Measurements from ENCODE around the gene SEC11A. TPM values are rescaled to one million over a fixed set of nuclear protein-coding genes. Genes with fewer than 3 reads are reported as not detected.
A peak's percentile ranks its signal among the peaks of the same experiment; 100 is the strongest.
"Not testable (repeated sequence)": the region's sequence is repeated elsewhere in the genome, so short reads cannot be mapped to it uniquely, and the experiment has no call there.

Gene SEC11A
- total RNA-seq, 2 experiments from 2014 or later, result 44.1 to 47.0 TPM

DNA sequence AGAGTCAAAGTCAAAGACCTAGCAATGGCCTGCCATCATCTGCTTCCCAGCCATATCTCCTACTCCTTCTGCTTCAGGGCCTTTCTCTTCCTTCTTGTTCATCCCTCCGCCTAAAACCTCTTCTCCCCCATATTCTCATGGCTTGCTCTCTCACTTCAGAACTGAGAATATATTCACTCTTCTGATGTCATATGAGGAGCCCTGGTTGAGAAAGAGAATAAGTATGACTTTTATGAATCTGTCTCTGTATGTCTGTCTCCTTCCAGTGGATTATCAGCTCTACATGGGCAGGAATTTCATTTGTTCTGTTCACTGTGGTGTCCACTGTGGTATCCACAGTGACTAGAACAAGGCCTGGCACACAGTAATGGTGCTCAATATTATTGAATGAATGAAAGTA lies 44.3 kb upstream of the SEC11A start:
- Histone ChIP-seq H3K9me3 (ENCODE audit: control insufficient read depth in 1 of 2, insufficient read depth in 1 of 2, low read length in 2 of 2) (no peaks in the 10 kb centered on the region), H3K27ac (ENCODE audit: low read depth in 1 of 2, low read length in 2 of 2) (no peak overlapping the region), H3K27me3 (ENCODE audit: control insufficient read depth in 1 of 2, insufficient read depth in 2 of 2, low read length in 2 of 2) (no peaks in the 10 kb centered on the region), H3K4me3 (ENCODE audit: low read length) (no peak overlapping the region), H3K4me1 (ENCODE audit: insufficient read depth, low read length) (peaks cover 68% of the 10 kb centered on the region), H3K36me3 (ENCODE audit: insufficient read depth, low read length) (peaks cover 21% of the 10 kb centered on the region)
- Mint-ChIP-seq H3K27ac (no peak overlapping the region), H3K9me3 (no peaks in the 10 kb centered on the region), H3K4me3 (no peak overlapping the region), H3K36me3 (ENCODE audit: low read depth) (peaks cover 13% of the 10 kb centered on the region), H3K27me3 (no peaks in the 10 kb centered on the region), H3K4me1 (ENCODE audit: low read depth) (peaks cover 14% of the 10 kb centered on the region)
- POLR2A ChIA-PET, result interaction anchor here (1.2 kb wide), 1 partner anchor 43 kb away, joined by 5 read pairs; no protein-coding TSS in a partner anchor
- ATAC-seq (ENCODE audit: poor library complexity) (no peak), DNase-seq (no peak)
- CTCF ChIA-PET, result interaction anchor here (0.8 kb wide), 1 partner anchor 173 kb away, joined by 3 read pairs; no protein-coding TSS in a partner anchor
- intact Hi-C loops (cut with DNase I, micrococcal nuclease), result loop anchor here in 1 of 2 experiments (5.0 kb wide), 1 partner anchor 103 kb away; the partner anchor contains the start of gene NMB
- TF ChIP-seq, protein P1, sequence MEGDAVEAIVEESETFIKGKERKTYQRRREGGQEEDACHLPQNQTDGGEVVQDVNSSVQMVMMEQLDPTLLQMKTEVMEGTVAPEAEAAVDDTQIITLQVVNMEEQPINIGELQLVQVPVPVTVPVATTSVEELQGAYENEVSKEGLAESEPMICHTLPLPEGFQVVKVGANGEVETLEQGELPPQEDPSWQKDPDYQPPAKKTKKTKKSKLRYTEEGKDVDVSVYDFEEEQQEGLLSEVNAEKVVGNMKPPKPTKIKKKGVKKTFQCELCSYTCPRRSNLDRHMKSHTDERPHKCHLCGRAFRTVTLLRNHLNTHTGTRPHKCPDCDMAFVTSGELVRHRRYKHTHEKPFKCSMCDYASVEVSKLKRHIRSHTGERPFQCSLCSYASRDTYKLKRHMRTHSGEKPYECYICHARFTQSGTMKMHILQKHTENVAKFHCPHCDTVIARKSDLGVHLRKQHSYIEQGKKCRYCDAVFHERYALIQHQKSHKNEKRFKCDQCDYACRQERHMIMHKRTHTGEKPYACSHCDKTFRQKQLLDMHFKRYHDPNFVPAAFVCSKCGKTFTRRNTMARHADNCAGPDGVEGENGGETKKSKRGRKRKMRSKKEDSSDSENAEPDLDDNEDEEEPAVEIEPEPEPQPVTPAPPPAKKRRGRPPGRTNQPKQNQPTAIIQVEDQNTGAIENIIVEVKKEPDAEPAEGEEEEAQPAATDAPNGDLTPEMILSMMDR (IDR thresholded peaks at IDR 0.05), result no peak

DNA sequence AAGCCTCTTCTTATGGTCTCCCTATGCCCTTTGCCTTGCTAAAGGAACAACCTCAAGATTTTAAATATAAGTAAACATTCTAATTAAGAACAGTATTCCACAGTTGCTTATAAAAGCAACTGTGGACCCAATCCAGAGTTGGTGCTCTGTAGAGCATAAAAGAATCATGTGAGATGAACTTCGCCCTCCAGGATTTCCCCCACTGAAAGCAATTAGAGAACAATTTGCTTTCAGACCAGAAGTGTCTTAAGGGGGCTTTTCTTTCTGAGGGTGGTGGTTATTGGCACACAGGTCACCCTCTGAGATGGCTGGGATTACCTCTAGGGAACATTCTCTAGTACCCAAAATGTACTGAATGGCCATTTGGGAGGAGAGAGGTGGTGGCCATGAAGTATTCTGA lies 43.1 kb upstream of the SEC11A start:
- Histone ChIP-seq H3K36me3 (ENCODE audit: insufficient read depth, low read length) (peaks cover 11% of the 10 kb centered on the region), H3K27ac (ENCODE audit: low read depth in 1 of 2, low read length in 2 of 2) (peak overlapping the region in 1 of 2 donors; percentile 7), H3K27me3 (ENCODE audit: control insufficient read depth in 1 of 2, insufficient read depth in 2 of 2, low read length in 2 of 2) (no peaks in the 10 kb centered on the region), H3K4me3 (ENCODE audit: low read length) (no peak overlapping the region), H3K9me3 (ENCODE audit: control insufficient read depth in 1 of 2, insufficient read depth in 1 of 2, low read length in 2 of 2) (no peaks in the 10 kb centered on the region), H3K4me1 (ENCODE audit: insufficient read depth, low read length) (peaks cover 78% of the 10 kb centered on the region)
- ATAC-seq (ENCODE audit: poor library complexity) (no peak), DNase-seq (no peak)
- no peak overlapping the region for H3K27ac Mint-ChIP-seq
- intact Hi-C loops (cut with DNase I, micrococcal nuclease), result no loop called here
- no peaks in the 10 kb centered on the region for H3K9me3 Mint-ChIP-seq
- H3K27me3 Mint-ChIP-seq, result no peaks in the 10 kb centered on the region
- H3K4me1 Mint-ChIP-seq (ENCODE audit: low read depth), result peaks cover 23% of the 10 kb centered on the region
- TF ChIP-seq, protein P1 (IDR thresholded peaks at IDR 0.05), result no peak
- no peak overlapping the region for H3K4me3 Mint-ChIP-seq
- POLR2A ChIA-PET, result no interaction called here
- peaks cover 5% of the 10 kb centered on the region for H3K36me3 Mint-ChIP-seq (ENCODE audit: low read depth)
- CTCF ChIA-PET, result no interaction called here

DNA sequence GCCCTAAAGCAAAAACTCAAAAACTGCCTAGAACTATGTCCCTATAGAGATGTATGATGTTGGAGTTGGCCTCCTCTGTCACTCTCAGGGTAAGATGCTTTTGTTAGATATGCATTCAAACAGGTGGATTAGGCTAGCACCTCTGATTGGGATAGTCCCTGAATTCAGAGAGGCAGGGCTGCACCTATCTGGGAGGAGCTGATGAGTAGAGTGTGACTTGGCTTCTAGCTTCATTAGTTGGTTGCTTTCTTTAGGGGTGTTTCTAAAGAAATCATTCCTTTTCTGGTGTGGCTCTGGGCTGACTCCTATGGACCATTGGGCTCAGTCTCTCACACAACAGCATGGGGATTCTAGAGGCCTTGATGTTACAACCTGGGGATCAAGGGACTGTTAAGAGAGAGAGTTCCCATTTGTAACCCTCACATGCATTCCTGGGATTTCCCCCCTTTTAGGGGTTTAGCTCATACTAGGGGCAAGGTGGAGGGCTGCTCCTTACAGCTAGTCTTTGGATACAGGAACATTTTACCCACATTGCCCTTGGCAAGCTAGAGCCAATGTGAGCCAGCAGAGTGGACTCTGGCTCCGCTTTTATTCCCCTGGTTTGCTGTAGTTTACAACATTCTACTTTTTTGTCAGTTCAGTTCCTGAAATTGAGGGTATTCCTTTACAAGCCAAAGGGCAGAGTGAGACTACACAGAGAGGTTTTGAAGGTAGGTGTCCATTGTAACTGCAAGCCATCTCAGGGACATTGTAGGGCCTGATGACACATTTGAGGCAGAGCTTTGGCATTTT lies 40.0 kb upstream of the SEC11A start:
- ATAC-seq (ENCODE audit: poor library complexity) (no peak), DNase-seq (no peak)
- no peaks in the 10 kb centered on the region for H3K27me3 ChIP-seq (ENCODE audit: control insufficient read depth in 1 of 2, insufficient read depth in 2 of 2, low read length in 2 of 2)
- H3K36me3 ChIP-seq (ENCODE audit: insufficient read depth, low read length), result peaks cover 17% of the 10 kb centered on the region
- H3K9me3 ChIP-seq (ENCODE audit: control insufficient read depth in 1 of 2, insufficient read depth in 1 of 2, low read length in 2 of 2), result no peaks in the 10 kb centered on the region
- peak overlapping the region; percentile 34 for H3K4me3 Mint-ChIP-seq
- H3K4me1 ChIP-seq (ENCODE audit: insufficient read depth, low read length), result peaks cover 72% of the 10 kb centered on the region
- TF ChIP-seq, protein P1 (IDR thresholded peaks at IDR 0.05), result no peak
- H3K4me3 ChIP-seq (ENCODE audit: low read length), result no peak overlapping the region
- intact Hi-C loops (cut with DNase I, micrococcal nuclease), result no loop called here
- ChIA-PET CTCF (interaction anchor here (1.1 to 1.2 kb wide), 2 partner anchors 12 to 185 kb away, joined by 3 to 4 read pairs; no protein-coding TSS in a partner anchor), POLR2A (interaction anchor here (0.7 to 1.6 kb wide), 7 partner anchors 15 to 102 kb away, joined by 3 to 7 read pairs (median 4); partner anchors contain the start of genes SEC11A and WDR73)
- peaks cover 46% of the 10 kb centered on the region for H3K4me1 Mint-ChIP-seq (ENCODE audit: low read depth)
- H3K36me3 Mint-ChIP-seq (ENCODE audit: low read depth), result peaks cover 23% of the 10 kb centered on the region
- peak overlapping the region; percentile 75 for H3K27ac Mint-ChIP-seq
- H3K9me3 Mint-ChIP-seq, result no peaks in the 10 kb centered on the region
- H3K27me3 Mint-ChIP-seq, result no peaks in the 10 kb centered on the region
- no peak overlapping the region for H3K27ac ChIP-seq (ENCODE audit: low read depth in 1 of 2, low read length in 2 of 2)

DNA sequence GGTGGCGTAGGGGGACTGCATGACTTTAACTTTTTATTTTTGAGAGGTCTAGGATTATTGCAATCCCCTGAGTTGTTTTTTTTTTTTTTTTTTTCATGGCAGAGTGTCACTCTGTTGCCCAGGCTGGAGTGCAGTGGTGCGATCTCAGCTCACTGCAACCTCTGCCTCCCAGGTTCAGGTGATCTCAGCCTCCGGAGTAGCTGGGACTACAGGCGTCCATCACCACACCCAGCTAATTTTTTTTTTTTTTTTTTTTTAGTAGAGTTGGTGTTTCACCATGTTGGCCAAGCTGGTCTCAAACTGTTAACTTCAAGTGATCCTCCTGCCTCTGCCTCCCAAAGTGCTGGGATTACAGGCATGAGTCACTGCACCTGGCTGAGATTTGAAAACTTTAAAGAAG lies 39.0 kb upstream of the SEC11A start:
- not testable (repeated sequence) for H3K27ac Mint-ChIP-seq
- CTCF ChIA-PET, result interaction anchor here (0.7 to 1.2 kb wide), 3 partner anchors 11 to 40 kb away, joined by 3 to 4 read pairs (median 3); no protein-coding TSS in a partner anchor

More for the DNA sequence above, 39.0 kb upstream of the SEC11A start:
- H3K36me3 Mint-ChIP-seq (ENCODE audit: low read depth), result peaks cover 27% of the 10 kb centered on the region
- intact Hi-C loops (cut with DNase I, micrococcal nuclease); H3K9me3 ChIP-seq (ENCODE audit: control insufficient read depth in 1 of 2, insufficient read depth in 1 of 2, low read length in 2 of 2); H3K4me3 ChIP-seq (ENCODE audit: low read length); H3K27me3 ChIP-seq (ENCODE audit: control insufficient read depth in 1 of 2, insufficient read depth in 2 of 2, low read length in 2 of 2); ATAC-seq (ENCODE audit: poor library complexity); H3K27ac ChIP-seq (ENCODE audit: low read depth in 1 of 2, low read length in 2 of 2); H3K9me3 Mint-ChIP-seq; H3K4me3 Mint-ChIP-seq; H3K27me3 Mint-ChIP-seq; DNase-seq: not testable (repeated sequence)
- peaks cover 56% of the 10 kb centered on the region for H3K4me1 Mint-ChIP-seq (ENCODE audit: low read depth)
- Histone ChIP-seq H3K4me1 (ENCODE audit: insufficient read depth, low read length) (peaks cover 72% of the 10 kb centered on the region), H3K36me3 (ENCODE audit: insufficient read depth, low read length) (peaks cover 17% of the 10 kb centered on the region)
- POLR2A ChIA-PET, result interaction anchor here (0.8 to 13.4 kb wide), 3 partner anchors 16 to 40 kb away, joined by 3 to 311 read pairs (median 4); partner anchors contain the start of gene SEC11A
